Endothelial cell (in vitro differentiated cells): ENCODE results near the gene SH3RF2. TPM values are rescaled to one million over a fixed set of nuclear protein-coding genes. Genes with fewer than 3 reads are reported as not detected.
A peak's percentile ranks its signal among the peaks of the same experiment; 100 is the strongest.

ENCODE experiments used
- DNase-seq: peaks from one replicate; pipeline ENCODE4 v3.0.0; 2021; ENCODE audit warnings: low spot score
- H3K27ac Mint-ChIP-seq: one replicate; pipeline ENCODE4 v1.8.0; 2021; ENCODE audit warnings: mixed read lengths, inconsistent platforms; ENCODE audit not compliant: unreplicated experiment
- H3K27me3 Mint-ChIP-seq: one replicate; pipeline ENCODE4 v1.8.0; 2021; ENCODE audit warnings: mild to moderate bottlenecking, moderate library complexity, mixed read lengths, inconsistent platforms; ENCODE audit not compliant: unreplicated experiment
- H3K36me3 Mint-ChIP-seq: one replicate; pipeline ENCODE4 v1.8.0; 2021; ENCODE audit warnings: mild to moderate bottlenecking, low read depth, mixed read lengths, inconsistent platforms; ENCODE audit not compliant: unreplicated experiment
- H3K4me1 Mint-ChIP-seq: one replicate; pipeline ENCODE4 v1.8.0; 2021; ENCODE audit warnings: mild to moderate bottlenecking, mixed read lengths, inconsistent platforms; ENCODE audit not compliant: unreplicated experiment
- H3K4me3 Mint-ChIP-seq: one replicate; pipeline ENCODE4 v1.8.0; 2021; ENCODE audit warnings: mild to moderate bottlenecking, mixed read lengths, inconsistent platforms; ENCODE audit not compliant: unreplicated experiment
- H3K9me3 Mint-ChIP-seq: one replicate; pipeline ENCODE4 v1.8.0; 2021; ENCODE audit warnings: mixed read lengths, inconsistent platforms; ENCODE audit not compliant: unreplicated experiment
- total RNA-seq: library from RNA; stranded (reverse); fragmentation: NEBNext Ultra II Directional; extraction: Animal tissue kit (Norgen Biotek cat#: 25700); gene quantifications from one replicate; pipeline ENCODE4 v1.2.1, GENCODE V29; 2021; ENCODE audit not compliant: unreplicated experiment
- TF ChIP-seq, protein P1 (sequence below): fragments of 200-600 bp; sonication (generic); IDR thresholded peaks from one replicate; pipeline ENCODE4 v1.5.0; 2021; ENCODE audit warnings: antibody characterized with exemption; ENCODE audit not compliant: unreplicated experiment

SH3RF2 gene
- total RNA-seq, 1 donor from 2014 or later: 0.23 TPM

- Mint-ChIP-seq H3K9me3 (no peaks in the 10 kb centered on the region), H3K27me3 (peaks cover 1% of the 10 kb centered on the region), H3K4me1 (no peaks in the 10 kb centered on the region), H3K36me3 (no peaks in the 10 kb centered on the region), H3K4me3 (no peak overlapping the region), H3K27ac (no peak overlapping the region)
- TF ChIP-seq, protein P1, sequence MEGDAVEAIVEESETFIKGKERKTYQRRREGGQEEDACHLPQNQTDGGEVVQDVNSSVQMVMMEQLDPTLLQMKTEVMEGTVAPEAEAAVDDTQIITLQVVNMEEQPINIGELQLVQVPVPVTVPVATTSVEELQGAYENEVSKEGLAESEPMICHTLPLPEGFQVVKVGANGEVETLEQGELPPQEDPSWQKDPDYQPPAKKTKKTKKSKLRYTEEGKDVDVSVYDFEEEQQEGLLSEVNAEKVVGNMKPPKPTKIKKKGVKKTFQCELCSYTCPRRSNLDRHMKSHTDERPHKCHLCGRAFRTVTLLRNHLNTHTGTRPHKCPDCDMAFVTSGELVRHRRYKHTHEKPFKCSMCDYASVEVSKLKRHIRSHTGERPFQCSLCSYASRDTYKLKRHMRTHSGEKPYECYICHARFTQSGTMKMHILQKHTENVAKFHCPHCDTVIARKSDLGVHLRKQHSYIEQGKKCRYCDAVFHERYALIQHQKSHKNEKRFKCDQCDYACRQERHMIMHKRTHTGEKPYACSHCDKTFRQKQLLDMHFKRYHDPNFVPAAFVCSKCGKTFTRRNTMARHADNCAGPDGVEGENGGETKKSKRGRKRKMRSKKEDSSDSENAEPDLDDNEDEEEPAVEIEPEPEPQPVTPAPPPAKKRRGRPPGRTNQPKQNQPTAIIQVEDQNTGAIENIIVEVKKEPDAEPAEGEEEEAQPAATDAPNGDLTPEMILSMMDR: no peak
- no peak for DNase-seq
Measured at GRCh38 chr5:146034127-146034526, 97.7 kb downstream of the SH3RF2 start.

- no peak for DNase-seq
- no peak overlapping the region for H3K27ac Mint-ChIP-seq
- no peak overlapping the region for H3K4me3 Mint-ChIP-seq
- peaks cover 1% of the 10 kb centered on the region for H3K27me3 Mint-ChIP-seq
- no peaks in the 10 kb centered on the region for H3K9me3 Mint-ChIP-seq
- H3K4me1 Mint-ChIP-seq: no peaks in the 10 kb centered on the region
- TF ChIP-seq, protein P1: no peak
- H3K36me3 Mint-ChIP-seq: no peaks in the 10 kb centered on the region
Measured at GRCh38 chr5:146034605-146035004, 98.2 kb downstream of the SH3RF2 start.

- Mint-ChIP-seq H3K36me3 (no peaks in the 10 kb centered on the region), H3K27ac (no peak overlapping the region), H3K4me3 (no peak overlapping the region), H3K4me1 (peaks cover 3% of the 10 kb centered on the region), H3K9me3 (no peaks in the 10 kb centered on the region), H3K27me3 (no peaks in the 10 kb centered on the region)
- DNase-seq: no peak
- TF ChIP-seq, protein P1: no peak
Measured at GRCh38 chr5:146039420-146039819, 103.0 kb downstream of the SH3RF2 start.

GRCh38 chr5:146040527-146040926, 104.1 kb downstream of the SH3RF2 start:
- peaks cover 3% of the 10 kb centered on the region for H3K4me1 Mint-ChIP-seq
- no peaks in the 10 kb centered on the region for H3K36me3 Mint-ChIP-seq
- no peak overlapping the region for H3K4me3 Mint-ChIP-seq
- TF ChIP-seq, protein P1: no peak
- H3K9me3 Mint-ChIP-seq: no peaks in the 10 kb centered on the region
- H3K27ac Mint-ChIP-seq: no peak overlapping the region
- DNase-seq: no peak
- H3K27me3 Mint-ChIP-seq: no peaks in the 10 kb centered on the region

- TF ChIP-seq, protein P1: peak; percentile 83
- no peak overlapping the region for H3K27ac Mint-ChIP-seq
- H3K36me3 Mint-ChIP-seq: no peaks in the 10 kb centered on the region
- H3K27me3 Mint-ChIP-seq: no peaks in the 10 kb centered on the region
- no peak for DNase-seq
- H3K9me3 Mint-ChIP-seq: no peaks in the 10 kb centered on the region
- no peak overlapping the region for H3K4me3 Mint-ChIP-seq
- H3K4me1 Mint-ChIP-seq: peaks cover 3% of the 10 kb centered on the region
Measured at GRCh38 chr5:146041180-146041789, 104.9 kb downstream of the SH3RF2 start.
